HG03378 (cell line): ENCODE data around the gene KCNRG.
"Not testable (repeated sequence)": the region's sequence is repeated elsewhere in the genome, so short reads cannot be mapped to it uniquely, and the experiment has no call there.

Experiments used
- ATAC-seq: cut with Tn5 transposase; IDR thresholded peaks from one replicate; pipeline ENCODE4 v1.9.1; 2021; ENCODE audit warnings: mild to moderate bottlenecking, moderate library complexity; ENCODE audit not compliant: unreplicated experiment

KCNRG gene

GRCh38 chr13:50006426-50007135 lies 8.7 kb upstream of the KCNRG start:
- no peak for ATAC-seq

GRCh38 chr13:50011461-50011860 lies 3.8 kb upstream of the KCNRG start:
- ATAC-seq, result no peak

- ATAC-seq, result no peak
These were observed 2.7 kb upstream of the KCNRG start for GRCh38 chr13:50012396-50013169.

GRCh38 chr13:50014386-50014785 lies 858 bp upstream of the KCNRG start:
- no peak for ATAC-seq

GRCh38 chr13:50015750-50016149 lies 506 bp downstream of the KCNRG start:
- ATAC-seq, result no peak

- ATAC-seq, result no peak
These were observed 1.2 kb downstream of the KCNRG start for GRCh38 chr13:50016444-50016843.

GRCh38 chr13:50017819-50018218 lies 2.6 kb downstream of the KCNRG start:
- no peak for ATAC-seq

- no peak for ATAC-seq
These were observed 10.2 kb downstream of the KCNRG start for GRCh38 chr13:50025436-50025835.

GRCh38 chr13:50026788-50027473 lies 11.7 kb downstream of the KCNRG start:
- ATAC-seq, result peak; percentile 97

- no peak for ATAC-seq
These were observed 15.1 kb downstream of the KCNRG start for GRCh38 chr13:50030315-50030714.

- ATAC-seq, result no peak
These were observed 18.5 kb downstream of the KCNRG start for GRCh38 chr13:50033725-50034124.

GRCh38 chr13:50037788-50038187 lies 22.5 kb downstream of the KCNRG start:
- no peak for ATAC-seq

- ATAC-seq, result no peak
These were observed 23.0 kb downstream of the KCNRG start for GRCh38 chr13:50038266-50038665.

GRCh38 chr13:50052478-50052877 lies 37.2 kb downstream of the KCNRG start:
- no peak for ATAC-seq

GRCh38 chr13:50053844-50054243 lies 38.6 kb downstream of the KCNRG start:
- no peak for ATAC-seq

- ATAC-seq, result no peak
These were observed 40.2 kb downstream of the KCNRG start for GRCh38 chr13:50055454-50055853.

GRCh38 chr13:50060718-50061117 lies 45.5 kb downstream of the KCNRG start:
- ATAC-seq, result no peak

GRCh38 chr13:50062336-50062735 lies 47.1 kb downstream of the KCNRG start:
- not testable (repeated sequence) for ATAC-seq

GRCh38 chr13:50065712-50066111 lies 50.5 kb downstream of the KCNRG start:
- no peak for ATAC-seq

GRCh38 chr13:50068508-50068907 lies 53.3 kb downstream of the KCNRG start:
- ATAC-seq, result no peak

- ATAC-seq, result no peak
These were observed 54.0 kb downstream of the KCNRG start for GRCh38 chr13:50069261-50069660.

GRCh38 chr13:50070186-50070585 lies 54.9 kb downstream of the KCNRG start:
- no peak for ATAC-seq
